ENCODE data around the gene ERN2. TPM values are rescaled to one million over a fixed set of nuclear protein-coding genes. Genes with fewer than 3 reads are reported as not detected.

Gene ERN2
- total and polyA plus RNA-seq, 11 donors = 0.07 TPM; not detected in 10

- TF ChIP-seq POLR2A (IDR thresholded peaks at IDR 0.05) (no peak), CTCF (IDR thresholded peaks at IDR 0.05) (no peak)
- Histone ChIP-seq H3K27ac (no peak overlapping the region), H3K27me3 (peaks cover 7 to 64% (median 27%) of the 10 kb centered on the region in 9 donors), H3K4me1 (peaks cover 0 to 5% (median 0%) of the 10 kb centered on the region in 12 donors), H3K36me3 (no peaks in the 10 kb centered on the region), H3K4me3 (no peak overlapping the region), H3K9me3 (peaks cover 0 to 26% (median 9%) of the 10 kb centered on the region in 12 donors)
- WGBS, 4 donors = 57 to 78% (median 59%) methylated on average over 4 of the region's 4 CpGs
- ATAC-seq (no peak), DNase-seq (no peak)
- intact Hi-C loops (cut with DNase I) = no loop called here
These were observed 1.2 kb downstream of the ERN2 start for GRCh38 chr16:23711785-23712184.

- intact Hi-C loops (cut with DNase I) = no loop called here
- H3K27ac ChIP-seq = no peak overlapping the region
- 86 to 93% (median 88%) methylated on average over 3 of the region's 3 CpGs for WGBS, 4 donors
- peaks cover 7 to 67% (median 27%) of the 10 kb centered on the region in 9 donors for H3K27me3 ChIP-seq
- DNase-seq (no peak), ATAC-seq (no peak)
- no peaks in the 10 kb centered on the region for H3K36me3 ChIP-seq
- no peak overlapping the region for H3K4me3 ChIP-seq
- peaks cover 0 to 26% (median 9%) of the 10 kb centered on the region in 12 donors for H3K9me3 ChIP-seq
- H3K4me1 ChIP-seq = peaks cover 0 to 5% (median 0%) of the 10 kb centered on the region in 12 donors
- TF ChIP-seq POLR2A (IDR thresholded peaks at IDR 0.05) = no peak
- no peak for TF ChIP-seq CTCF (IDR thresholded peaks at IDR 0.05)
These were observed 2.5 kb downstream of the ERN2 start for GRCh38 chr16:23710504-23710903.

- no peak for ATAC-seq
- Histone ChIP-seq H3K27me3 (peaks cover 7 to 64% (median 29%) of the 10 kb centered on the region in 9 donors), H3K9me3 (peaks cover 0 to 26% (median 9%) of the 10 kb centered on the region in 12 donors), H3K4me3 (no peak overlapping the region), H3K27ac (no peak overlapping the region), H3K36me3 (no peaks in the 10 kb centered on the region), H3K4me1 (peaks cover 0 to 5% (median 0%) of the 10 kb centered on the region in 12 donors)
- 63 to 100% (median 70%) methylated on average over 2 of the region's 2 CpGs for WGBS, 4 donors
- DNase-seq = no peak
- TF ChIP-seq CTCF (IDR thresholded peaks at IDR 0.05) (no peak), POLR2A (IDR thresholded peaks at IDR 0.05) (no peak)
- intact Hi-C loops (cut with DNase I) = no loop called here
These were observed 3.0 kb downstream of the ERN2 start for GRCh38 chr16:23710008-23710407.

GRCh38 chr16:23709536-23709935 is 3.5 kb downstream of the ERN2 start:
- no peak for DNase-seq
- peaks cover 0 to 26% (median 9%) of the 10 kb centered on the region in 12 donors for H3K9me3 ChIP-seq
- no peak for ATAC-seq
- no peak overlapping the region for H3K27ac ChIP-seq
- peaks cover 0 to 5% (median 0%) of the 10 kb centered on the region in 12 donors for H3K4me1 ChIP-seq
- intact Hi-C loops (cut with DNase I) = no loop called here
- no peak overlapping the region for H3K4me3 ChIP-seq
- no peaks in the 10 kb centered on the region for H3K36me3 ChIP-seq
- TF ChIP-seq CTCF (IDR thresholded peaks at IDR 0.05) (no peak), POLR2A (IDR thresholded peaks at IDR 0.05) (no peak)
- H3K27me3 ChIP-seq = peaks cover 7 to 62% (median 33%) of the 10 kb centered on the region in 9 donors

Measured in heart left ventricle (tissue), 16 donors.